Upper lobe of left lung (tissue), 6 donors: Measurements from ENCODE around the gene CCDC51. TPM values are rescaled to one million over a fixed set of nuclear protein-coding genes. Genes with fewer than 3 reads are reported as not detected.

Source experiments
- ATAC-seq, 2 donors: fragments of 200-7000 bp; cut with Tn5 transposase; one replicate each; pipeline ENCODE4 v1.9.1; 2022; ENCODE audit warnings: mild to moderate bottlenecking in 2 of 2, moderate library complexity in 2 of 2; ENCODE audit not compliant: low FRiP score in 2 of 2
- DNase-seq, 2 donors: peaks; one replicate each; pipeline ENCODE4 v3.0.0-alpha.2; 2019 to 2020
- H3K27ac ChIP-seq, 4 donors: fragments of 200-600 bp; sonication (generic); one replicate each; pipeline ENCODE4 v1.5.1; 2016 to 2019
- H3K27me3 ChIP-seq, 4 donors: fragments of 200-600 bp; sonication (generic); one replicate each; pipeline ENCODE4 v1.5.1; 2017 to 2019
- H3K36me3 ChIP-seq, 4 donors: fragments of 200-600 bp; sonication (generic); one replicate each; pipeline ENCODE4 v1.5.1; 2016 to 2019
- H3K4me1 ChIP-seq, 4 donors: fragments of 200-600 bp; sonication (generic); one replicate each; pipeline ENCODE4 v1.5.1; 2018 to 2019
- H3K4me3 ChIP-seq, 4 donors: fragments of 200-600 bp; sonication (generic); one replicate each; pipeline ENCODE4 v1.5.1; 2017 to 2019; ENCODE audit warnings: mild to moderate bottlenecking in 2 of 4, moderate library complexity in 1 of 4
- H3K9me3 ChIP-seq, 4 donors: fragments of 200-600 bp; sonication (generic); one replicate each; pipeline ENCODE4 v1.5.1; 2018 to 2019
- EP300 ChIP-seq, 4 donors: sonication (generic); formaldehyde crosslinking; IDR thresholded peaks; one replicate each; pipeline ENCODE4 v1.5.1; 2017; ENCODE audit warnings: antibody characterized with exemption in 4 of 4, control low read depth in 2 of 4
- POLR2A ChIP-seq, 4 donors: fragments of 450-650 bp; IDR thresholded peaks; one replicate each; pipeline ENCODE4 v1.5.1; 2016 to 2017; ENCODE audit warnings: antibody characterized with exemption in 4 of 4, mild to moderate bottlenecking in 2 of 4
- POLR2AphosphoS5 ChIP-seq, 2 donors: sonication (generic); formaldehyde crosslinking; IDR thresholded peaks; one replicate each; pipeline ENCODE4 v1.5.1; 2017; ENCODE audit warnings: antibody characterized with exemption in 2 of 2
- WGBS, 2 donors: methylation state at CpG; one replicate each; pipeline ENCODE4 v1.1.5; 2017 to 2018; 5-methylcytosine and 5-hydroxymethylcytosine counted together
- total RNA-seq, 6 donors: library from RNA; depleted of rRNA in 4 of 6; stranded (reverse); fragments of >200 nt in 4 of 6; gene quantifications; one replicate each; pipeline versions ENCODE4 v1.1.0 to v1.2.1, GENCODE V29; 2016 to 2021
- TF ChIP-seq, protein P1 (sequence below), 6 experiments: fragments of 450-650 bp in 4 of 6; fragments of 200-600 bp in 2 of 6; sonication (generic) in 2 of 6; IDR thresholded peaks; one replicate each; pipeline ENCODE4 v1.5.1; 2016 to 2019; ENCODE audit warnings: antibody characterized with exemption in 6 of 6
- donor health status: DM: no; HTN: no; CAD: no; lungs with moderate emphysema.
- donor health status: DM: no; HTN: yes; CAD: no; lungs with severe emphysema.

The CCDC51 gene
- total RNA-seq, 6 donors from 2014 or later: 6.3 to 18.2 (median 13.2) TPM

DNA sequence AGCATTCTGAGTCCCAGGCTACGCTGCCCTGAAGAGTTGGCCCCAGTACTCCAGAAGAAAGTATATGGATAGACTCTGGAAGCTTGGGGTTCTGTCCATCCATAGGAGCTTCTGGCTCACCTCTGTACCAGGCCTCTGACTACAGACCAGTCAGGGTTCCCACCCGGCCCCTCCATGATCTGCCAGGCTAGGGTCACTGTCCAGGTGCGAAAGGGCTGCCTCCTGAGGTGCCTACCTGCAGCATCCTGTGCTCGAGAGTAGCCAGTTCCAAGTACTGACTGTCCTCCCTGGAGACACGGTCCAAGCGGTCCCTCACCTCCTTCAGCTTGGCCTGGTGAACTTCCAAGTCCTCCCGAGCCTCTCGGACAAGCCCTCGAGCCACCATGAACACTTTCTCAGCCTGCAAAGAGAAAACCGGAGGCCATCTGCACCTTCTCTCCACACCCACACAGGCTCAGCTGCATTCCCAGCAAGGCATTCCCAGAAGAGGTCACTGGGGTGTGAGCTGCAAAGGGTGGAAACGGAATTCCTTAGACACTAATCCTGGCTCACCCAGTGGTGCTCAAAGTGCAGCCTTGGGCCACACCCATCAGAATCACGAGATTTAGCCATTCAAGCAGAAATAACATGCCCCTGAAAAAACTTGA is 6.3 kb downstream of the CCDC51 start:
- WGBS, 2 donors: 70 to 76% methylated on average over 5 to 12 of the region's 12 CpGs
- H3K27me3 ChIP-seq: no peaks in the 10 kb centered on the region
- peak overlapping the region; percentile 19 to 45 (median 41) for H3K27ac ChIP-seq
- DNase-seq (peak in 1 of 2 donors; percentile 58), ATAC-seq (peak; percentile 22 to 25)
- peaks cover 0 to 21% (median 11%) of the 10 kb centered on the region in 4 donors for H3K36me3 ChIP-seq
- H3K4me3 ChIP-seq: no peak overlapping the region
- H3K4me1 ChIP-seq: peaks cover 16 to 36% (median 21%) of the 10 kb centered on the region in 4 donors
- H3K9me3 ChIP-seq: no peaks in the 10 kb centered on the region
- TF ChIP-seq, protein P1, sequence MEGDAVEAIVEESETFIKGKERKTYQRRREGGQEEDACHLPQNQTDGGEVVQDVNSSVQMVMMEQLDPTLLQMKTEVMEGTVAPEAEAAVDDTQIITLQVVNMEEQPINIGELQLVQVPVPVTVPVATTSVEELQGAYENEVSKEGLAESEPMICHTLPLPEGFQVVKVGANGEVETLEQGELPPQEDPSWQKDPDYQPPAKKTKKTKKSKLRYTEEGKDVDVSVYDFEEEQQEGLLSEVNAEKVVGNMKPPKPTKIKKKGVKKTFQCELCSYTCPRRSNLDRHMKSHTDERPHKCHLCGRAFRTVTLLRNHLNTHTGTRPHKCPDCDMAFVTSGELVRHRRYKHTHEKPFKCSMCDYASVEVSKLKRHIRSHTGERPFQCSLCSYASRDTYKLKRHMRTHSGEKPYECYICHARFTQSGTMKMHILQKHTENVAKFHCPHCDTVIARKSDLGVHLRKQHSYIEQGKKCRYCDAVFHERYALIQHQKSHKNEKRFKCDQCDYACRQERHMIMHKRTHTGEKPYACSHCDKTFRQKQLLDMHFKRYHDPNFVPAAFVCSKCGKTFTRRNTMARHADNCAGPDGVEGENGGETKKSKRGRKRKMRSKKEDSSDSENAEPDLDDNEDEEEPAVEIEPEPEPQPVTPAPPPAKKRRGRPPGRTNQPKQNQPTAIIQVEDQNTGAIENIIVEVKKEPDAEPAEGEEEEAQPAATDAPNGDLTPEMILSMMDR (IDR thresholded peaks at IDR 0.05): no peak
- TF ChIP-seq EP300 (IDR thresholded peaks at IDR 0.05): no peak
- TF ChIP-seq POLR2A (IDR thresholded peaks at IDR 0.05): no peak
- TF ChIP-seq POLR2AphosphoS5 (IDR thresholded peaks at IDR 0.05): peak; percentile 19 to 20

DNA sequence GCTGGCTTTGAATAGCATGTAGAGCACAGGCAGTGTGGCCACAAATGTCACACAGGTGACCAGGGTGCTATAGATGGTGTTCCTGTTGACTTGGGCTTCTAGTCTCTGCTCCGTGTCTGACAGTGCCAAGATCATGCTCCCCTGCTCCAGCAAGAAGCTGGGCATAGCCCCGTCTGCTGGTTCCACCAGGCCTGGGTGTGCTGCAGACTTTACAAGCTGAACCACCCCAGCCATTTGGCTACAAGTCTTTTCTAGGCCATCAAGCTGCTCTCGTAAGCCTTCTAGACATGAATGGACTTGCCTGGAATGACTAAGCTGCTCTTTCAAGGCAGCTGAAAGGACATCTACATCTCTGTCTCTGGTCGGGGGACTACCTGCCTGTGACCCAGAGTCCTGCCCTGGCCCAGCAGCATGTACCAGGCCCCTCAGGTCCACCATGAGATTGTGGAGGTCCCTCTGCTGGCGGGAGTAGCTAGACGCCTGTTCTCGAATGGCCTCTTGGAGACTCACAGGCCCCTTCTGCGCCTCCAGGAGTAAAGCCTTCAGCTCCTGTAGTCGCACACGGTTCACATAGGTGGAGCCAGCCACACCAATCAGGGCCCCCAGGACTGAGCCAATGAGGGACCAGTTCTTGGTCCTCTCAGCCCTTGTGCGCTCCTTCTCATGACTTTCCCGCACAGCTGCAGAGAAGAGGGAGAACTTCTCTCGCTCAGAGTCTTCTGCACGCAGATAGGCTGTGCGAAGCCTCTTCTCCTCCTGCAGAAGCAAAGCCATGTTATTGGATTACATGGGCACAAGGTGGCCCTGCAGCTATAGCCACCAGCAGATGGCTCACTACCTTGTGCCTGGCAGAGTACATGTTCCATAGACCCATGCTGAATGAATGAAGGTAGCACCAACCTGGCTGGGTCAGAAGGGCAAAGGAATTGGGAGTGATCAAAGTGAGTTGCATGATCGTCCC is 7.2 kb downstream of the CCDC51 start:
- TF ChIP-seq POLR2A (IDR thresholded peaks at IDR 0.05) (no peak), POLR2AphosphoS5 (IDR thresholded peaks at IDR 0.05) (no peak), EP300 (IDR thresholded peaks at IDR 0.05) (no peak)
- TF ChIP-seq, protein P1 (IDR thresholded peaks at IDR 0.05): no peak
- peaks cover 0 to 21% (median 11%) of the 10 kb centered on the region in 4 donors for H3K36me3 ChIP-seq
- H3K9me3 ChIP-seq: no peaks in the 10 kb centered on the region
- peaks cover 19 to 44% (median 29%) of the 10 kb centered on the region in 4 donors for H3K4me1 ChIP-seq
- ATAC-seq (no peak), DNase-seq (no peak)
- no peak overlapping the region for H3K4me3 ChIP-seq
- H3K27me3 ChIP-seq: no peaks in the 10 kb centered on the region
- peak overlapping the region in 3 of 4 donors; percentile 29 to 91 (median 45) for H3K27ac ChIP-seq
- WGBS, 2 donors: 82 to 92% methylated on average over 14 to 16 of the region's 16 CpGs

DNA sequence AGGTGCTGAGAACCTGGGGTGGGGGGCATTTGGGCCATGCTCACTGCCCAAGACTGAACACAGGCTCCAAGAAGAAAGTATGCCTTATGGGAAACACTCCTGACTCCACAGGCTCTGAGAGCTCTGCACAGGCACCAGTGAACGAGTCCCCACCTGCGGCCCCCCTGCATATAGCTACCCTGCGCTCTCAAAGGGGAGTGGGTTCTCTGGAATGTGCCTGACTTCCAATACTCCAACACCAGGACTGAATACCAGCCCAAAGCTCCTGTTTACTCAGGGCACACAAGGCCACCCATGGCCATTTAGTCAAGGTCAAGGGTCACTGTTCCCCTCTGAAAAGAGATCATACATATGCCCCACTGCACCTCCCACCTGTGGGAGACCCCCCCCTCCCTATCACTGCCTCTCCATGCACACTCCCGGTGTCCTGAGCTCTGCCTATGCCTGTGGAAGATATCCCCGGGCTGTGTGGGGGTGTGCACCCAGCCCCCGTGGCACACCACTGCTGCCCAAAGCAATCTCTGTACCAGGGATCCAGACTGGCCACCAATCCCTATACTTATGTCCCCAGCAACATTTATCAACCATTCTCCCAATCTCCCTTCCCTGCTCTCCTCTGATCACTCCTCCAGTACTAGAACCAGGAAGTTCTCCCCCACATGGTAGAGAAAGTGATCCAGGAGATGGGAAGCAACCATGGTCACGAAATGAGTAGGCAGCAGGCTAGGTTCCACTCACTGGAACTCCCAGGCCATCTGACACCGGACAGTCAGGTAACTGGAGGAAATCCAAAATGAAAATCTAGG is 8.5 kb downstream of the CCDC51 start:
- Histone ChIP-seq H3K4me1 (peaks cover 31 to 56% (median 38%) of the 10 kb centered on the region in 4 donors), H3K27ac (peak overlapping the region; percentile 91 to 95 (median 92)), H3K27me3 (no peaks in the 10 kb centered on the region), H3K9me3 (no peaks in the 10 kb centered on the region), H3K4me3 (no peak overlapping the region), H3K36me3 (peaks cover 0 to 21% (median 11%) of the 10 kb centered on the region in 4 donors)
- DNase-seq: no peak
- no peak for ATAC-seq
- WGBS, 2 donors: 82 to 85% methylated on average over 5 to 8 of the region's 8 CpGs
- TF ChIP-seq POLR2AphosphoS5 (IDR thresholded peaks at IDR 0.05) (no peak), EP300 (IDR thresholded peaks at IDR 0.05) (no peak), POLR2A (IDR thresholded peaks at IDR 0.05) (no peak)
- TF ChIP-seq, protein P1 (IDR thresholded peaks at IDR 0.05): no peak

DNA sequence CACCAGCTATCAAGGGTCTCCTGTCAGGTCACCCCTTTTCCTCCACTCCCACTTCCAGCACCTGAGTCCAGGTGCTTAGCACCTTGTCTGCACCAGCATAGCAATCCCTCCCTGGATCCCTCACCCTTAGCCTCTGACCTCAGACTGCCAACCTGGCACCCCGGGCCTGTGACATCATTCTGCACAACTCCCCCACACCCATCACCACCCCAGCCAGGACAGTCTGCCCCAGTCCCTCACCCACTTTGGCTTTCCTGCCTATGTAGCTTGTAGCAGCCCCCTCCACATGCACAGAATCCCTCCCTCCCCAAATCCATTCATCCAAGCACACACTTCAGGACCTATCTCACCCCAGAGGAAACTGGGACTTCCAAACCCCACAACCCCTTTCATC is 9.2 kb downstream of the CCDC51 start:
- no peak for ATAC-seq
- peaks cover 0 to 21% (median 11%) of the 10 kb centered on the region in 4 donors for H3K36me3 ChIP-seq
- 75 to 76% methylated on average over 1 of the region's 1 CpG for WGBS, 2 donors
- TF ChIP-seq POLR2AphosphoS5 (IDR thresholded peaks at IDR 0.05) (no peak), POLR2A (IDR thresholded peaks at IDR 0.05) (no peak), EP300 (IDR thresholded peaks at IDR 0.05) (no peak)
- TF ChIP-seq, protein P1 (IDR thresholded peaks at IDR 0.05): no peak
- H3K9me3 ChIP-seq: no peaks in the 10 kb centered on the region
- no peaks in the 10 kb centered on the region for H3K27me3 ChIP-seq
- peak overlapping the region; percentile 91 to 95 (median 92) for H3K27ac ChIP-seq
- no peak overlapping the region for H3K4me3 ChIP-seq
- peaks cover 31 to 56% (median 41%) of the 10 kb centered on the region in 4 donors for H3K4me1 ChIP-seq
- DNase-seq: no peak
